SK-N-MC (cell line): Measurements from ENCODE around the gene ATG13.

Experiments used
- FOXP2 ChIP-seq: optimal IDR thresholded peaks from 2 replicates; pipeline ENCODE3; 2011; ENCODE audit warnings: mild to moderate bottlenecking, moderate library complexity; ENCODE audit not compliant: insufficient read depth; ENCODE audit errors: extremely low read length, control extremely low read depth
- POLR2AphosphoS5 ChIP-seq: IDR thresholded peaks from 2 replicates; pipeline ENCODE4 v1.6.1; 2012; ENCODE audit warnings: mild to moderate bottlenecking, low read depth, low read length, borderline replicate concordance

DNA sequence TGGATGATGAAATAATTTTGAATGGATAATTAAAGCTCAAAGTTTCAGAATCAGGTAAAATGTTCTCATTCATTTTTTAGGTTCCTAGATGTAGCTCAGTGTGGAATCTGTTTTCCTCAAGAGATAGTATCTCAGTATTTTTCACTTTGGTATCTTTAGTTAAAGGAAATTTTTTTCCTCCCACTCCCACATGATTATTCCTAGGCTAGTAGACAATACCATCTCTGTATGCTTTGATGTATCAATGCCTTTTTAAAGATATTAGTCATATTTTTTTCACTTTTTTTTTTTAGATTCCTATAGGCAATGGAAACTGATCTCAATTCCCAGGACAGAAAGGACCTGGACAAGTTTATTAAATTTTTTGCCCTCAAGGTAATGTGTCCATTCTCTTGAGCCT is 26.6 kb downstream of the ATG13 start:
- TF ChIP-seq POLR2AphosphoS5 (no peak), FOXP2 (no peak)
